K562 (cell line): Measurements from ENCODE around the gene FBXL2. TPM values are rescaled to one million over a fixed set of nuclear protein-coding genes. Genes with fewer than 3 reads are reported as not detected.
A peak's percentile ranks its signal among the peaks of the same experiment; 100 is the strongest.

ENCODE experiments used
- ATAC-seq: fragments of 200-7000 bp; cut with Tn5 transposase; 3 replicates; pipeline ENCODE4 v1.9.1; 2020; ENCODE audit warnings: moderate library complexity
- BruUV-seq: library from RNA; stranded (reverse); fragments of 400-500 nt; replicated peaks from 2 replicates; lab custom pipeline; 2021; lab: Mats Ljungman, UMichigan
- CTCF ChIA-PET: fragments of 300-600 bp; formaldehyde crosslinking; extraction: SDS; loops from one replicate; lab custom pipeline; 2021; ENCODE audit warnings: low intra/inter-chr PET ratio; lab: Yijun Ruan, JAX
- POLR2A ChIA-PET: fragments of 300-600, 350-650 bp; sonication (Branson Sonifier 250); formaldehyde crosslinking; extraction: SDS; loops from one replicate; lab custom pipeline; 2021; ENCODE audit warnings: antibody characterized with exemption, inconsistent platforms; lab: Yijun Ruan, JAX
- DNase-seq, 4 experiments: peaks; one replicate each; pipeline versions ENCODE4 v3.0.0 to v3.0.0-alpha.2; 2011 to 2018; ENCODE audit warnings: low spot score in 3 of 4, mixed read lengths in 3 of 4; ENCODE audit errors: extremely low read depth in 1 of 4
- FAIRE-seq: peaks from 2 replicates; lab custom pipeline; 2011; peaks lifted over from hg19 to GRCh38; lab: Jason Lieb, UNC
- H2AFZ ChIP-seq: 2 replicates; pipeline ENCODE4 v1.6.0; 2011; ENCODE audit warnings: low read depth, low read length, control low read depth, inconsistent platforms
- H3K27ac ChIP-seq: fragments of 200-600 bp; 3 replicates; pipeline ENCODE4 v1.8.0; 2011; ENCODE audit warnings: low read depth, mild to moderate bottlenecking, control low read depth, inconsistent platforms, low read length, moderate library complexity, mixed read lengths; ENCODE audit errors: extremely low read depth
- H3K27me3 ChIP-seq, 2 experiments: fragments of 300-600 bp in 1 of 2; 2 replicates in 1 of 2; 3 replicates in 1 of 2; pipeline versions ENCODE4 v1.6.0 to v1.8.0; 2011; ENCODE audit warnings: inconsistent platforms in 2 of 2, low read length in 2 of 2, mild to moderate bottlenecking in 1 of 2, mixed read lengths in 1 of 2, moderate library complexity in 1 of 2; ENCODE audit not compliant: control insufficient read depth in 2 of 2, insufficient read depth in 2 of 2
- H3K36me3 ChIP-seq: fragments of 300-600 bp; 3 replicates; pipeline ENCODE4 v1.8.0; 2011; ENCODE audit warnings: mild to moderate bottlenecking, low read length, inconsistent platforms; ENCODE audit not compliant: control insufficient read depth, insufficient read depth
- H3K4me1 ChIP-seq, 2 experiments: fragments of 200-600 bp in 1 of 2; replicated peaks in 1 of 2; 2 replicates in 1 of 2; 3 replicates in 1 of 2; pipeline versions ENCODE4 v1.5.1 to v1.8.0; 2011; ENCODE audit warnings: inconsistent platforms in 2 of 2, low read length in 2 of 2, mild to moderate bottlenecking in 1 of 2, mixed read lengths in 1 of 2, moderate library complexity in 1 of 2; ENCODE audit not compliant: control insufficient read depth in 2 of 2, insufficient read depth in 2 of 2
- H3K4me2 ChIP-seq: 2 replicates; pipeline ENCODE4 v1.6.1; 2011; ENCODE audit warnings: low read length, control low read depth, inconsistent platforms, mixed read lengths; ENCODE audit not compliant: insufficient read depth
- H3K4me3 ChIP-seq: fragments of 200-600 bp; sonication (generic), shearing (Covaris generic); 2 replicates; pipeline ENCODE4 v1.5.1; 2016; ENCODE audit warnings: control low read depth, inconsistent platforms
- H3K79me2 ChIP-seq: fragments of 200-600 bp; 3 replicates; pipeline ENCODE4 v1.8.0; 2011; ENCODE audit warnings: low read length, inconsistent platforms; ENCODE audit not compliant: control insufficient read depth, insufficient read depth
- H3K9ac ChIP-seq, 2 experiments: 2 replicates each; pipeline versions ENCODE4 v1.6.0 to v1.6.1; 2011; ENCODE audit warnings: low read depth in 2 of 2, low read length in 2 of 2, control low read depth in 1 of 2, inconsistent platforms in 1 of 2, mild to moderate bottlenecking in 1 of 2, mixed read lengths in 1 of 2; ENCODE audit not compliant: insufficient read depth in 1 of 2
- H3K9me1 ChIP-seq: one replicate; pipeline ENCODE4 v1.6.0; 2011; ENCODE audit warnings: inconsistent platforms, mild to moderate bottlenecking, low read length, moderate library complexity; ENCODE audit not compliant: control insufficient read depth, insufficient read depth
- H3K9me3 ChIP-seq: replicated peaks from 2 replicates; pipeline ENCODE4 v1.5.1; 2011; ENCODE audit warnings: low read depth, low read length, inconsistent platforms; ENCODE audit not compliant: control insufficient read depth, insufficient read depth
- H4K20me1 ChIP-seq: replicated peaks from 2 replicates; pipeline ENCODE4 v1.6.1; 2011; ENCODE audit warnings: low read length, inconsistent platforms, mixed read lengths; ENCODE audit not compliant: control insufficient read depth, insufficient read depth
- CHD2 ChIP-seq: IDR thresholded peaks from 2 replicates; pipeline ENCODE4 v1.6.1; 2011; ENCODE audit warnings: low read depth, low read length
- MEIS2 ChIP-seq: fragments of 450-650 bp; IDR thresholded peaks from 2 replicates; pipeline ENCODE4 v1.6.1; 2014; ENCODE audit warnings: mild to moderate bottlenecking; ENCODE audit not compliant: partially characterized antibody
- PKNOX1 ChIP-seq: fragments of 450-650 bp; IDR thresholded peaks from 2 replicates; pipeline ENCODE4 v1.6.1; 2016
- RFX1 ChIP-seq: fragments of 450-650 bp; IDR thresholded peaks from 2 replicates; pipeline ENCODE4 v1.6.1; 2016; ENCODE audit warnings: mild to moderate bottlenecking, moderate library complexity
- TCF7 ChIP-seq: sonication (generic); IDR thresholded peaks from 2 replicates; pipeline ENCODE4 v1.6.1; 2016; ENCODE audit warnings: antibody characterized with exemption, borderline replicate concordance
- WGBS: fragments of 100-300 bp; shearing (Covaris generic); methylation state at CpG from one replicate; pipeline ENCODE4 v1.1.6; 2016; ENCODE audit warnings: low coverage, mixed read lengths; ENCODE audit not compliant: insufficient coverage; ENCODE audit errors: missing lambda C conversion rate; 5-methylcytosine and 5-hydroxymethylcytosine counted together
- in situ Hi-C: fragments of 300-500 bp; cut with MboI; formaldehyde crosslinking; loops from 4 replicates; pipeline ENCODE4 v1.15.0; 2018; ENCODE audit warnings: inconsistent platforms, mixed read lengths
- intact Hi-C: fragments of 100-400 bp; cut with micrococcal nuclease; formaldehyde crosslinking; loops from 2 replicates; pipeline ENCODE4 v1.14.2; 2022
- polyA plus RNA-seq, 8 experiments: library from polyadenylated mRNA; depleted of rRNA in 4 of 8; stranded (reverse) in 5 of 8; unstranded in 3 of 8; fragments of >200 nt; fragmentation: Nextera tagmentation in 2 of 8; fragmentation: Illumina TruSeq in 1 of 8; extraction: Ambion mirVana in 2 of 8; extraction: Trizol in 1 of 8; gene quantifications; 2 replicates each; pipeline versions ENCODE4 v1.2.1 to v1.2.3, GENCODE V29; 2011 to 2014; ENCODE audit warnings: inconsistent platforms in 1 of 8, missing spikeins in 1 of 8
- total RNA-seq, 7 experiments: library from RNA; depleted of rRNA in 6 of 7; stranded (reverse); fragments of >200 nt in 6 of 7; fragmentation: Illumina TruSeq in 2 of 7; extraction: Trizol in 2 of 7; gene quantifications; 2 replicates each; pipeline versions ENCODE4 v1.2.1 to v1.2.3, GENCODE V29; 2011 to 2021; ENCODE audit warnings: low replicate concordance in 1 of 7
- TF ChIP-seq, protein P1 (sequence below), 2 experiments: IDR thresholded peaks in 1 of 2; conservative IDR thresholded peaks in 1 of 2; 2 replicates each; pipeline ENCODE4 v1.6.1; 2016; ENCODE audit warnings: low read depth in 2 of 2, mild to moderate bottlenecking in 1 of 2, missing compliant biosample characterization in 1 of 2, missing genetic modification characterization in 1 of 2, moderate library complexity in 1 of 2

Gene FBXL2
- total and polyA plus RNA-seq, 9 of the 15 experiments (the other 6 are each of a cell fraction or from before 2014, with no cell fraction given): 1.3 to 6.9 (median 1.9) TPM

DNA sequence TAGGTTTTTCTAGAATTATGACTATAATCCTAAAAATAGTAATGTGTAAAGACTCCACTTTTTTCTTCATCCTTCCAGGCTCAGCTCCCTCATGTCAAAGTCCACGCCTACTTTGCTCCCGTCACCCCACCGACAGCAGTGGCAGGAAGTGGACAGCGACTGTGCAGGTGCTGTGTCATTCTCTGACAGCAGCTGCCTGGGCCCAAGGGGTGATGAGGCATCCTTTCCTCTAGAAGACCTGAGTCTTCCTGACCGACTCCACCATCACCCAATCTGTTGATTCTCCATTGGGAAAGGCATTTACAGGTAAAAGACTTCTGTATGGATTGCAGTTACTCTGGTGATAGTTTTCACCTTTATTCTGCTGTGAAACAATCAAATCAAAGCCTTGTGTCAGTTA is 108.2 kb downstream of the FBXL2 start (continued):
- TF ChIP-seq PKNOX1 (peak; percentile 83), CHD2 (no peak)
- TF ChIP-seq, all 486 proteins: peak for 57

GRCh38 chr3:33386631-33387030 is 109.4 kb downstream of the FBXL2 start:
- CTCF ChIA-PET: no interaction called here
- H3K9me1 ChIP-seq: no peaks in the 10 kb centered on the region
- 67% methylated on average over 1 of the region's 1 CpG for WGBS
- TF ChIP-seq, protein P1, sequence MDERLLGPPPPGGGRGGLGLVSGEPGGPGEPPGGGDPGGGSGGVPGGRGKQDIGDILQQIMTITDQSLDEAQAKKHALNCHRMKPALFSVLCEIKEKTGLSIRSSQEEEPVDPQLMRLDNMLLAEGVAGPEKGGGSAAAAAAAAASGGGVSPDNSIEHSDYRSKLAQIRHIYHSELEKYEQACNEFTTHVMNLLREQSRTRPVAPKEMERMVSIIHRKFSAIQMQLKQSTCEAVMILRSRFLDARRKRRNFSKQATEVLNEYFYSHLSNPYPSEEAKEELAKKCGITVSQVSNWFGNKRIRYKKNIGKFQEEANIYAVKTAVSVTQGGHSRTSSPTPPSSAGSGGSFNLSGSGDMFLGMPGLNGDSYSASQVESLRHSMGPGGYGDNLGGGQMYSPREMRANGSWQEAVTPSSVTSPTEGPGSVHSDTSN (CRISPR knock-in tag; IDR thresholded peaks at IDR 0.05; ENCODE audit: low read depth): no peak
- TF ChIP-seq, protein P1 (tag; conservative IDR thresholded peaks at IDR 0.05; ENCODE audit: low read depth): 0 out of 2 replicates have a peak, but pooled peaks have one; percentile 13
- TF ChIP-seq TCF7 (no peak), RFX1 (peak; percentile 44), MEIS2 (peak; percentile 53)
- TF ChIP-seq, all 486 proteins: peak for 3
- H3K9me3 ChIP-seq: no peaks in the 10 kb centered on the region
- no peak overlapping the region for H3K4me2 ChIP-seq
- no peak overlapping the region for H2AFZ ChIP-seq
- H3K27me3 ChIP-seq: no peaks in the 10 kb centered on the region
- H4K20me1 ChIP-seq: no peaks in the 10 kb centered on the region
- no peak overlapping the region for H3K27ac ChIP-seq
- no peak overlapping the region for H3K4me3 ChIP-seq
- DNase-seq: no peak
- no TSS peak for BruUV-seq
- H3K36me3 ChIP-seq: peaks cover 60% of the 10 kb centered on the region
- H3K79me2 ChIP-seq: no peaks in the 10 kb centered on the region
- no peak for FAIRE-seq
- POLR2A ChIA-PET: interaction anchor here (0.6 to 2.1 kb wide), 5 partner anchors 9 to 43 kb away, joined by 3 to 14 read pairs (median 6); no protein-coding TSS in a partner anchor
- ATAC-seq: no peak
- peaks cover 0 to 15% of the 10 kb centered on the region in 2 experiments; a peak in 3 of 5 replicates for H3K4me1 ChIP-seq
- intact Hi-C loops: no loop called here
- in situ Hi-C loops: no loop called here
- no peak overlapping the region for H3K9ac ChIP-seq
